T-helper 2 cell treated with Interferon-gamma antibody and Interleukin-4, amounts not matched to agents 100 ng/mL and 5 ng/mL, for 36 hours (primary cell): Measurements from ENCODE around the gene SLC25A47. TPM values are rescaled to one million over a fixed set of nuclear protein-coding genes. Genes with fewer than 3 reads are reported as not detected.

ENCODE experiments used
- intact Hi-C: fragments of 100-400 bp; cut with micrococcal nuclease; formaldehyde crosslinking; loops from one replicate; pipeline ENCODE4 v1.15.1; 2023
- total RNA-seq: library from RNA; stranded (reverse); gene quantifications from 2 replicates; pipeline ENCODE4 v1.2.3, GENCODE V29; 2022

Gene SLC25A47
- total RNA-seq, 1 donor from 2014 or later = not detected

- intact Hi-C loops = loop anchor here (2.0 to 10.0 kb wide), 2 partner anchors 689 to 1387 kb away; partner anchors contain the start of genes CYP46A1 and PPP2R5C
Measured at GRCh38 chr14:100374270-100374669, 51.1 kb downstream of the SLC25A47 start.

- intact Hi-C loops = loop anchor here (2.0 to 10.0 kb wide), 4 partner anchors 33 to 1386 kb away; partner anchors contain the start of genes CYP46A1, EVL and PPP2R5C
Measured at GRCh38 chr14:100374876-100375265, 51.7 kb downstream of the SLC25A47 start.

GRCh38 chr14:100375266-100375962, 52.3 kb downstream of the SLC25A47 start:
- intact Hi-C loops = loop anchor here (2.0 to 10.0 kb wide), 4 partner anchors 33 to 1385 kb away; partner anchors contain the start of genes CYP46A1, EVL and PPP2R5C

GRCh38 chr14:100375963-100376735, 53.0 kb downstream of the SLC25A47 start, which contains the start of gene WDR25:
TSS of gene WDR25 (plus strand) at chr14:100376485.
- intact Hi-C loops = loop anchor here (1.0 to 10.0 kb wide), 8 partner anchors 34 to 1385 kb away; partner anchors contain the start of genes CYP46A1, EVL and PPP2R5C

GRCh38 chr14:100376751-100377171, 53.6 kb downstream of the SLC25A47 start:
- intact Hi-C loops = loop anchor here (1.0 to 10.0 kb wide), 8 partner anchors 34 to 692 kb away; partner anchors contain the start of genes CYP46A1 and EVL

Other genes with a start within 250 kb of the SLC25A47 start
- 0.14 TPM in 1 of 2 replicates, not detected in the other for gene DEGS2, start 163.7 kb upstream of the SLC25A47 start, total RNA-seq
- 97.6 and 101 TPM in 2 replicates for gene YY1, start 84.2 kb upstream of the SLC25A47 start, total RNA-seq
- 27.7 and 29.3 TPM in 2 replicates for gene SLC25A29, start 16.9 kb upstream of the SLC25A47 start, total RNA-seq
- 9.3 and 10.1 TPM in 2 replicates for gene WDR25, start 53.1 kb downstream of the SLC25A47 start, total RNA-seq